Glutamatergic neuron (in vitro differentiated cells): ENCODE measurements around the gene CDC34. TPM values are rescaled to one million over a fixed set of nuclear protein-coding genes. Genes with fewer than 3 reads are reported as not detected.

Experiments used
- DNase-seq: peaks from one replicate; pipeline ENCODE4 v3.0.0; 2022
- H3K27ac Mint-ChIP-seq: one replicate; pipeline ENCODE4 v1.8.0; 2020; ENCODE audit warnings: mild to moderate bottlenecking, mixed read lengths, inconsistent platforms; ENCODE audit not compliant: unreplicated experiment
- H3K27me3 Mint-ChIP-seq: one replicate; pipeline ENCODE4 v1.8.0; 2020; ENCODE audit warnings: mild to moderate bottlenecking, moderate library complexity, mixed read lengths, inconsistent platforms; ENCODE audit not compliant: unreplicated experiment
- H3K36me3 Mint-ChIP-seq: one replicate; pipeline ENCODE4 v1.8.0; 2020; ENCODE audit warnings: mild to moderate bottlenecking, mixed read lengths, inconsistent platforms; ENCODE audit not compliant: unreplicated experiment
- H3K4me1 Mint-ChIP-seq: one replicate; pipeline ENCODE4 v1.8.0; 2020; ENCODE audit warnings: mild to moderate bottlenecking, low read depth, mixed read lengths, inconsistent platforms; ENCODE audit not compliant: unreplicated experiment
- H3K4me3 Mint-ChIP-seq: one replicate; pipeline ENCODE4 v1.8.0; 2020; ENCODE audit warnings: mild to moderate bottlenecking, mixed read lengths, inconsistent platforms; ENCODE audit not compliant: unreplicated experiment
- H3K9me3 Mint-ChIP-seq: one replicate; pipeline ENCODE4 v1.8.0; 2020; ENCODE audit warnings: mild to moderate bottlenecking, moderate library complexity, mixed read lengths, inconsistent platforms; ENCODE audit not compliant: unreplicated experiment
- CTCF ChIP-seq: fragments of 200-600 bp; sonication (generic); IDR thresholded peaks from one replicate; pipeline ENCODE4 v1.5.0; 2021; ENCODE audit not compliant: partially characterized antibody, unreplicated experiment
- long read RNA-seq: library from polyadenylated mRNA; unstranded; transcript quantifications from one replicate; pipeline ENCODE4 v2.0.0, GENCODE V29; 2020; ENCODE audit not compliant: unreplicated experiment
- total RNA-seq: library from RNA; stranded (reverse); fragmentation: NEBNext Ultra II Directional; extraction: Animal tissue kit (Norgen Biotek cat#: 25700); gene quantifications from one replicate; pipeline ENCODE4 v1.2.1, GENCODE V29; 2021; ENCODE audit not compliant: unreplicated experiment

The CDC34 gene
- total RNA-seq = 136 TPM
- long read RNA-seq, transcript CDC34-201 (5 exons, 1,471 nt) = major isoform, 16 of 22 reads
- long read RNA-seq, partial matches to known transcripts = 0 of 22 reads
- long read RNA-seq, other reads (novel, unspliced or antisense) = 5 of 22 reads

- Mint-ChIP-seq H3K4me3 (peak within 1 kb of the TSS; percentile 90), H3K4me1 (no peaks in the 10 kb centered on the region), H3K27me3 (peaks cover 10% of the 10 kb centered on the region), H3K36me3 (no peaks in the 10 kb centered on the region), H3K27ac (peak within 1 kb of the TSS; percentile 72), H3K9me3 (peaks cover 4% of the 10 kb centered on the region)
- TF ChIP-seq CTCF = no peak
- no peak for DNase-seq
Observed at GRCh38 chr19:531753-532560, at the start of gene CDC34. TSS of gene CDC34 (plus strand) at chr19:531760. CDS start at chr19:531932, 172 bp downstream.

DNA sequence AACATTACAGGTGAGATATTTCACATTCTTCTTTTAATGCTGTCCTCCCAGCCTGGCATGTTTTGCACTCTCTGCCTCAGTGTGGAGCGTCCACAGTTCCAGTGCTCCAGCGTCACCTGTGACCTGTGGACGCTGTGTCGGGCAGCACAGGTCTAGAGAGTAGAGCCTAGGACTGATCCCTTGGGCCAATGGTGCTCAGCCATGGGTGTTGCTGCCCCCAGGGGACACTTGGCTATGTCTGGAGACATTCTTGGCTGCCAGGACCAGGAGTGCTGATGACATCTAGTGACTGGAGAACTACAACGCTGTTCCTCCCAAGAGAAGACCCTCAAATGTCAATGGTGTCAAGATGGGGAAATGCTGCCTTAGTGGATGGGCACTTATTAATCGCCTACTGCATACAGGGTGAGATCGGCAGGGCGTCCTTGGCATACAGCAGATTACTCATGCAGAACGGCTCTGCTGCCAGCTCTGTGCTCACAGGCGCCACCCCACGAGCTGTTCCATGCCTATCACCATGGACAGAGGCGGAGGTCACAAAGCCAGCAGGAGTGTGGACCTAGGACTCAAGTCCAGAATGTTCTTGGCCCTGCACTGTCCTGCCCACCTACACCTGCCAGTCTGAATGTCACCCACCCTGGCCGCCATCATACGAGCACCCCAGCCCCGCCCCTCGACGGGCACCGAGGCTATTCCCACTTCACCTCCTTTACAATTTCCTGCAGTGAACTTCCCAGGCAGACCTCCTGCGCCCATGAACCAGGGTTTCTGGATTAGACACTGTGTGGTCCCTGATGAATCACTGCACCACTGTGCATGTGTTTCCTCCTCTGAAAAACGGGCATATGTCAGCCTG is 49.1 kb upstream of the CDC34 start:
- DNase-seq = no peak
- peaks cover 16% of the 10 kb centered on the region for H3K36me3 Mint-ChIP-seq
- peak overlapping the region; percentile 46 for H3K4me3 Mint-ChIP-seq
- peaks cover 41% of the 10 kb centered on the region for H3K27me3 Mint-ChIP-seq
- H3K27ac Mint-ChIP-seq = peak overlapping the region; percentile 66
- H3K4me1 Mint-ChIP-seq = peaks cover 22% of the 10 kb centered on the region
- no peak for TF ChIP-seq CTCF
- peaks cover 46% of the 10 kb centered on the region for H3K9me3 Mint-ChIP-seq

GRCh38 chr19:483332-484072 is 48.1 kb upstream of the CDC34 start:
- Mint-ChIP-seq H3K4me1 (peaks cover 26% of the 10 kb centered on the region), H3K27ac (peak overlapping the region; percentile 86), H3K36me3 (peaks cover 16% of the 10 kb centered on the region), H3K9me3 (peaks cover 46% of the 10 kb centered on the region), H3K27me3 (peaks cover 44% of the 10 kb centered on the region), H3K4me3 (no peak overlapping the region)
- no peak for TF ChIP-seq CTCF
- no peak for DNase-seq

GRCh38 chr19:484494-484893 is 47.1 kb upstream of the CDC34 start:
- peaks cover 26% of the 10 kb centered on the region for H3K4me1 Mint-ChIP-seq
- peak overlapping the region; percentile 64 for H3K27ac Mint-ChIP-seq
- H3K9me3 Mint-ChIP-seq = peaks cover 47% of the 10 kb centered on the region
- DNase-seq = no peak
- H3K4me3 Mint-ChIP-seq = no peak overlapping the region
- H3K36me3 Mint-ChIP-seq = peaks cover 16% of the 10 kb centered on the region
- TF ChIP-seq CTCF = no peak
- peaks cover 46% of the 10 kb centered on the region for H3K27me3 Mint-ChIP-seq
